Measurements from ENCODE around the gene ATMIN. TPM values are rescaled to one million over a fixed set of nuclear protein-coding genes. Genes with fewer than 3 reads are reported as not detected.

ATMIN gene
- total RNA-seq, 1 donor from 2014 or later = 95.0 TPM

DNA sequence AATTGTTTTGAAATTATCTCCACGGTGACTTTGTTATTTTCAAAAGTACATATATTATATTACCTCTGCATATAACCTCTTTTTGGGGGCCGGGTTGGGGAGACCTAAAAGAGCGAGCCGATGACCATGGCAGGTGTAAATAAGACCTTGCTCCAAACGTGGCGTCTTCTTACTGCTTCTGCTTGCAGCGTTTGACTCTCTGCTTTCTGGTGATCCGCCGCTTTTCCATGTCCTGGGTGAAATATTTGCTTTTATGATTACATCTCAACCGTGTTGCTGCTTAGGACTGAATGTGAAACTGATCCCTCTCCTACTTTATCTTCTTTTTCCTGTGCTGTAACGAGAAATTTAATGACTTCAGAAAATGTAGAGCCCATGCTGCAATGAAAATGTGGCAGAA lies 18.1 kb downstream of the ATMIN start:
- H3K4me1 ChIP-seq = no peaks in the 10 kb centered on the region
- Mint-ChIP-seq H3K27ac (no peak overlapping the region), H3K36me3 (peaks cover 7% of the 10 kb centered on the region), H3K4me3 (no peak overlapping the region), H3K4me1 (no peaks in the 10 kb centered on the region), H3K27me3 (ENCODE audit: insufficient read depth, low read depth) (peaks cover 3% of the 10 kb centered on the region), H3K9me3 (peaks cover 15% of the 10 kb centered on the region)
- no peak overlapping the region for H2AFZ ChIP-seq (replicated peaks)
- no peaks in the 10 kb centered on the region for H3K9me3 ChIP-seq (ENCODE audit: low read depth)
- H4K20me1 ChIP-seq (ENCODE audit: low read depth) = no peaks in the 10 kb centered on the region
- TF ChIP-seq EZH2phosphoT487 (IDR thresholded peaks at IDR 0.05) (no peak), EZH2 (IDR thresholded peaks at IDR 0.05) (no peak)
- no peaks in the 10 kb centered on the region for H3K27me3 ChIP-seq
- no peak overlapping the region for H3K9ac ChIP-seq
- DNase-seq (ENCODE audit: low spot score) = no peak
- no peak overlapping the region for H3K4me2 ChIP-seq
- H3K27ac ChIP-seq = no peak overlapping the region
- H3F3A ChIP-seq (ENCODE audit: low read depth) = no peaks in the 10 kb centered on the region
- no peaks in the 10 kb centered on the region for H3K79me2 ChIP-seq (ENCODE audit: low read depth)
- no peaks in the 10 kb centered on the region for H3K36me3 ChIP-seq
- no peak overlapping the region for H3K4me3 ChIP-seq

DNA sequence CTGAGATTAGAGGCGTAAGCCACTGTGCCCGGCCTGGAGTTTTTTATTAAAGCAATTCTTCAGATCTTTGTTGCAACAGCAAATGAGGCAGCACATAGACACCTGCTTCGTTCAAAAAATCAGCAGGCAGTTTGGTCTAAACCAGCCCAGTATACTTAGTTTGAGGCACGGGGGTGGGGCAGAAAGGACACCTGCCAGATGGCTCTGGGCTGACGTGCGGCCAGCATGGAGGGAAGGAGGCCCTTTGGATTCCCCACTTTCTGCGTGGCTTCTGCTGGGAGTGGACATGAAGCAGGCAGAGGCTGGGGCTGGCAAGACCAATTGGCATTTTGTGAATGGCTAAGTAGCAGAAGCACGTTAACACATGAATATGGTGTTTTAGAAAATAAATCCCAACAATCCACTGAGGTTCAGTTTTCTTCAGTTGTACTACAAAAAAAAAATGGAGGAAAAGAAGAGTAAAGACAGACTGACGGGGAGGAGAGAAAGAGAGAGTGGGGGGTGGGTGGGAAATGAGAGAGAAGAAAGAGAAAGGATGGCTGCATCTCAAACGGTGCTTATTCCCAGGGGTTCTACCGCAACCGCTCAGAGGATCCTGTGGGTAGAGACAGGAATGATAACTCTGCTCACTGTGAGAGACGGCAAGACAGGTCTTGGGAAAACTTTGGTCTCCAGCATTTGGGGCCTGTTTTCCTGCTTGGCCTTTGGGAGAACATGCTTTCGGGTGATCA lies 25.1 kb downstream of the ATMIN start:
- H3K27ac ChIP-seq = peak overlapping the region; percentile 17
- no peaks in the 10 kb centered on the region for H4K20me1 ChIP-seq (ENCODE audit: low read depth)
- H3K79me2 ChIP-seq (ENCODE audit: low read depth) = no peaks in the 10 kb centered on the region
- no peak overlapping the region for H3K27ac Mint-ChIP-seq
- H3K36me3 ChIP-seq = no peaks in the 10 kb centered on the region
- peaks cover 14% of the 10 kb centered on the region for H3K4me1 Mint-ChIP-seq
- peaks cover 14% of the 10 kb centered on the region for H3K4me1 ChIP-seq
- H3K4me3 ChIP-seq = no peak overlapping the region
- H3K27me3 ChIP-seq = no peaks in the 10 kb centered on the region
- no peak overlapping the region for H2AFZ ChIP-seq (replicated peaks)
- no peak overlapping the region for H3K9ac ChIP-seq
- no peaks in the 10 kb centered on the region for H3F3A ChIP-seq (ENCODE audit: low read depth)
- H3K4me2 ChIP-seq = no peak overlapping the region
- H3K9me3 ChIP-seq (ENCODE audit: low read depth) = no peaks in the 10 kb centered on the region
- peaks cover 3% of the 10 kb centered on the region for H3K36me3 Mint-ChIP-seq
- no peaks in the 10 kb centered on the region for H3K9me3 Mint-ChIP-seq
- H3K4me3 Mint-ChIP-seq = no peak overlapping the region
- TF ChIP-seq EZH2 (IDR thresholded peaks at IDR 0.05) = no peak
- TF ChIP-seq CTCF (IDR thresholded peaks at IDR 0.05) = no peak
- no peak for TF ChIP-seq EZH2phosphoT487 (IDR thresholded peaks at IDR 0.05)
- DNase-seq (ENCODE audit: low spot score) = no peak
- no peaks in the 10 kb centered on the region for H3K27me3 Mint-ChIP-seq (ENCODE audit: insufficient read depth, low read depth)

- Histone ChIP-seq H3F3A (ENCODE audit: low read depth) (no peaks in the 10 kb centered on the region), H3K36me3 (no peaks in the 10 kb centered on the region), H3K4me3 (no peak overlapping the region), H3K27ac (peak overlapping the region; percentile 17), H3K79me2 (ENCODE audit: low read depth) (no peaks in the 10 kb centered on the region), H3K9me3 (ENCODE audit: low read depth) (no peaks in the 10 kb centered on the region), H3K9ac (no peak overlapping the region), H3K4me2 (no peak overlapping the region), H3K4me1 (peaks cover 14% of the 10 kb centered on the region), H3K27me3 (no peaks in the 10 kb centered on the region), H4K20me1 (ENCODE audit: low read depth) (no peaks in the 10 kb centered on the region), H2AFZ (replicated peaks) (no peak overlapping the region)
- Mint-ChIP-seq H3K4me1 (peaks cover 18% of the 10 kb centered on the region), H3K4me3 (no peak overlapping the region), H3K27me3 (ENCODE audit: insufficient read depth, low read depth) (no peaks in the 10 kb centered on the region), H3K9me3 (no peaks in the 10 kb centered on the region), H3K36me3 (peaks cover 4% of the 10 kb centered on the region), H3K27ac (no peak overlapping the region)
- DNase-seq (ENCODE audit: low spot score) = no peak
- no peak for TF ChIP-seq EZH2phosphoT487 (IDR thresholded peaks at IDR 0.05)
- no peak for TF ChIP-seq EZH2 (IDR thresholded peaks at IDR 0.05)
- TF ChIP-seq CTCF (IDR thresholded peaks at IDR 0.05) = no peak
Observed at GRCh38 chr16:81061307-81061640, 25.6 kb downstream of the ATMIN start.

GRCh38 chr16:81061871-81062608 lies 26.4 kb downstream of the ATMIN start:
- no peak for DNase-seq (ENCODE audit: low spot score)
- no peaks in the 10 kb centered on the region for H3K9me3 ChIP-seq (ENCODE audit: low read depth)
- Mint-ChIP-seq H3K4me3 (no peak overlapping the region), H3K4me1 (peaks cover 26% of the 10 kb centered on the region), H3K27ac (no peak overlapping the region), H3K36me3 (peaks cover 6% of the 10 kb centered on the region), H3K27me3 (ENCODE audit: insufficient read depth, low read depth) (no peaks in the 10 kb centered on the region), H3K9me3 (no peaks in the 10 kb centered on the region)
- no peaks in the 10 kb centered on the region for H3F3A ChIP-seq (ENCODE audit: low read depth)
- peak overlapping the region; percentile 17 for H3K27ac ChIP-seq
- no peaks in the 10 kb centered on the region for H3K36me3 ChIP-seq
- no peaks in the 10 kb centered on the region for H4K20me1 ChIP-seq (ENCODE audit: low read depth)
- H2AFZ ChIP-seq (replicated peaks) = peak overlapping the region; percentile 34
- no peak overlapping the region for H3K9ac ChIP-seq
- H3K79me2 ChIP-seq (ENCODE audit: low read depth) = no peaks in the 10 kb centered on the region
- H3K4me2 ChIP-seq = no peak overlapping the region
- peaks cover 14% of the 10 kb centered on the region for H3K4me1 ChIP-seq
- no peak overlapping the region for H3K4me3 ChIP-seq
- H3K27me3 ChIP-seq = no peaks in the 10 kb centered on the region
- TF ChIP-seq EZH2 (IDR thresholded peaks at IDR 0.05) (no peak), EZH2phosphoT487 (IDR thresholded peaks at IDR 0.05) (no peak), CTCF (IDR thresholded peaks at IDR 0.05) (no peak)

Measured in neural progenitor cell (in vitro differentiated cells).